ENCODE measurements around the gene KCNQ5. TPM values are rescaled to one million over a fixed set of nuclear protein-coding genes. Genes with fewer than 3 reads are reported as not detected.

The KCNQ5 gene
- total RNA-seq, 1 experiment from 2014 or later, result 0.07 TPM

DNA sequence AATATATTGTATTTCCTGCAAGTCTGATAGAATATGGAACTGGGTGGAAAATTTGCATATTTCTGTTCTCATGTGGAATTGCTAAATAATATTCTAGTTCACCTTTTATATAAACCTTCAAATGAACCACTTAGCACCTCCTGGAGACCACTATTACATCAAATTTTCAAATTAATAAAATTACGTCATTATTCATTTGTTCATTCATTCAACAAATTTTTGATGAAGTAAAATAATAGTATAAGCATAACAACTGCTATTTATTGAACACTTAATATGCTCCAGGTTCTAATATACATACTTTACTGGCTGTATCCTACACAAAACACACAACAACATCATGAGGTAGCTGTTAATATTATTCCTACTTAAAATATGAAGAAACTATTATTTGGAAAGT, 215.1 kb downstream of the KCNQ5 start:
- Mint-ChIP-seq H3K36me3 (ENCODE audit: insufficient read depth in 1 of 3, low read depth in 3 of 3) (no peaks in the 10 kb centered on the region), H3K9me3 (no peaks in the 10 kb centered on the region), H3K27me3 (ENCODE audit: low read depth) (no peaks in the 10 kb centered on the region), H3K4me1 (no peaks in the 10 kb centered on the region), H3K27ac (no peak overlapping the region), H3K4me3 (no peak overlapping the region)
- H2BK20ac ChIP-seq (ENCODE audit: low read depth, low read length, poor library complexity, severe bottlenecking), result no peak overlapping the region
- no peak overlapping the region for H2BK5ac ChIP-seq (ENCODE audit: insufficient read length, low read length)
- no peak overlapping the region for H3T11ph ChIP-seq (ENCODE audit: low read length)
- no peaks in the 10 kb centered on the region for H3K79me1 ChIP-seq (ENCODE audit: insufficient read depth, low read depth, low read length, poor library complexity, severe bottlenecking)
- H3K9ac ChIP-seq (ENCODE audit: extremely low read depth, insufficient read length, low read length), result no peak overlapping the region
- no peak overlapping the region for H3K4ac ChIP-seq (ENCODE audit: low read depth, low read length)
- H3K4me2 ChIP-seq (ENCODE audit: insufficient read depth, insufficient read length, low read length), result no peak overlapping the region
- no peak overlapping the region for H2BK12ac ChIP-seq (ENCODE audit: insufficient read length, low read depth, low read length)
- H4K8ac ChIP-seq (replicated peaks; ENCODE audit: insufficient read length, low read depth, low read length), result no peak overlapping the region
- no peak for DNase-seq
- H3K4me1 ChIP-seq (ENCODE audit: insufficient read depth, low read length), result no peaks in the 10 kb centered on the region
- no peak overlapping the region for H4K5ac ChIP-seq (ENCODE audit: insufficient read length, low read depth, low read length)
- no peaks in the 10 kb centered on the region for H3K79me2 ChIP-seq (ENCODE audit: insufficient read depth, low read length)
- H3K27me3 ChIP-seq (ENCODE audit: insufficient read depth, low read length), result no peaks in the 10 kb centered on the region
- no peak overlapping the region for H3K27ac ChIP-seq (ENCODE audit: insufficient read length, low read depth, low read length)
- no peak overlapping the region for H3K18ac ChIP-seq (ENCODE audit: insufficient read length, low read depth, low read length)
- no peaks in the 10 kb centered on the region for H3K23me2 ChIP-seq (ENCODE audit: insufficient read length, low read depth, low read length, poor library complexity, severe bottlenecking)
- no peaks in the 10 kb centered on the region for H4K20me1 ChIP-seq (ENCODE audit: control insufficient read depth, insufficient read depth, insufficient read length)
- H3K9me3 ChIP-seq (ENCODE audit: control insufficient read depth, low read depth, low read length), result no peaks in the 10 kb centered on the region
- WGBS (ENCODE audit: extremely low coverage, insufficient read length, low lambda C conversion rate), result 100% methylated on average over 1 of the region's 1 CpG
- no peak overlapping the region for H2BK120ac ChIP-seq (ENCODE audit: low read depth, low read length, poor library complexity, severe bottlenecking)
- no peak overlapping the region for H2AFZ ChIP-seq (ENCODE audit: low read length)
- H3K14ac ChIP-seq (ENCODE audit: insufficient read depth, low read length), result no peak overlapping the region
- TF ChIP-seq, protein P1, sequence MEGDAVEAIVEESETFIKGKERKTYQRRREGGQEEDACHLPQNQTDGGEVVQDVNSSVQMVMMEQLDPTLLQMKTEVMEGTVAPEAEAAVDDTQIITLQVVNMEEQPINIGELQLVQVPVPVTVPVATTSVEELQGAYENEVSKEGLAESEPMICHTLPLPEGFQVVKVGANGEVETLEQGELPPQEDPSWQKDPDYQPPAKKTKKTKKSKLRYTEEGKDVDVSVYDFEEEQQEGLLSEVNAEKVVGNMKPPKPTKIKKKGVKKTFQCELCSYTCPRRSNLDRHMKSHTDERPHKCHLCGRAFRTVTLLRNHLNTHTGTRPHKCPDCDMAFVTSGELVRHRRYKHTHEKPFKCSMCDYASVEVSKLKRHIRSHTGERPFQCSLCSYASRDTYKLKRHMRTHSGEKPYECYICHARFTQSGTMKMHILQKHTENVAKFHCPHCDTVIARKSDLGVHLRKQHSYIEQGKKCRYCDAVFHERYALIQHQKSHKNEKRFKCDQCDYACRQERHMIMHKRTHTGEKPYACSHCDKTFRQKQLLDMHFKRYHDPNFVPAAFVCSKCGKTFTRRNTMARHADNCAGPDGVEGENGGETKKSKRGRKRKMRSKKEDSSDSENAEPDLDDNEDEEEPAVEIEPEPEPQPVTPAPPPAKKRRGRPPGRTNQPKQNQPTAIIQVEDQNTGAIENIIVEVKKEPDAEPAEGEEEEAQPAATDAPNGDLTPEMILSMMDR (conservative IDR thresholded peaks at IDR 0.05), result no peak
- H2AK5ac ChIP-seq (ENCODE audit: insufficient read length, low read length), result no peak overlapping the region
- no peak overlapping the region for H2BK15ac ChIP-seq (ENCODE audit: low read depth, low read length)
- no peak overlapping the region for H3K23ac ChIP-seq (ENCODE audit: insufficient read length, low read depth, low read length)
- no peak overlapping the region for H4K91ac ChIP-seq (ENCODE audit: insufficient read length, low read depth, low read length)
- no peak overlapping the region for H3K56ac ChIP-seq (ENCODE audit: insufficient read length, low read depth, low read length)

Measured in H9 (cell line).